ENCODE measurements around the gene MACROH2A1. TPM values are rescaled to one million over a fixed set of nuclear protein-coding genes. Genes with fewer than 3 reads are reported as not detected.

Gene MACROH2A1
- total and polyA plus RNA-seq, 2 donors from 2014 or later, result 99.4 to 144 TPM

DNA sequence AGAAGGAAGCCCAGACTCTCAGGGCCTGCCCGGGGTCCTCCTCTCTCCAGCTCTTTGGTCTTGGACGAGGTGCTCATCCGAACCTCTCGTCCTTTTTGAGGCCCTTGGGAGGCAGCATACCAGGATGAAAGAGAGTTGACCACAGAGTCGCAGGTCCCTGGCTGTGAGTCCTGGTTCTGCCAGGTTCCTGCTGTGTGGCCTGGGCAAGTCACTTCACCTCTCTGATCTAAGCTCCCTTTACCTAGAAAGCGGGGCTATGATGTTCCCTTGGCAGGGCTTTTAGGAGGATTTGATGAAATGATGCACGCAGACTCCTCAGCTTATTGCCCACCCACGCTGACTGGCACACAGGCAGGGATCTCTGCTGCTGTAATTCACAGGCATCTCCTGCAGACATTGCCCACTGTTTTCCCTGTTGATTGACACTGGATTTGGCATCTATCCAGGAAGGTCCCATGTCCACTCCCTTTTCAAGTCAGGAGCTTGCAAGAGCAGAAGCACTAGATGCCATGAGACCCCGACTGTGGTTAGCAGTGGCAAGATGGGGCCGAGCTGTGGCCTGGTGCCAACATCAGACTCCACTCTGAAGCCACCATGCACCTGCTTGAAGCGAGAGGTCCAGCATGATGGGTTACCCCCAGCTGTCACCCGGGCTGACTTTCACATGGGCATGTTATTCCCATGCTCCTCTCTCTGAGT, 71.5 kb downstream of the MACROH2A1 start:
- Histone ChIP-seq H3K27me3 (ENCODE audit: control insufficient read depth, insufficient read depth, low read length) (peaks cover 2% of the 10 kb centered on the region), H3K36me3 (ENCODE audit: control insufficient read depth in 2 of 3, insufficient read depth in 3 of 3, low read length in 3 of 3) (no peaks in the 10 kb centered on the region), H3K9me3 (ENCODE audit: control insufficient read depth in 2 of 3, insufficient read depth in 1 of 3, low read length in 3 of 3) (no peaks in the 10 kb centered on the region), H3K27ac (ENCODE audit: low read depth in 2 of 2, low read length in 2 of 2) (no peak overlapping the region), H3K9ac (ENCODE audit: low read length in 3 of 3) (no peak overlapping the region), H3K4me3 (ENCODE audit: low read length in 3 of 3) (no peak overlapping the region), H3K4me1 (ENCODE audit: control insufficient read depth in 2 of 3, insufficient read depth in 2 of 3, low read depth in 1 of 3, low read length in 3 of 3) (peaks cover 0 to 4% (median 0%) of the 10 kb centered on the region in 3 donors)
- TF ChIP-seq, protein P1, sequence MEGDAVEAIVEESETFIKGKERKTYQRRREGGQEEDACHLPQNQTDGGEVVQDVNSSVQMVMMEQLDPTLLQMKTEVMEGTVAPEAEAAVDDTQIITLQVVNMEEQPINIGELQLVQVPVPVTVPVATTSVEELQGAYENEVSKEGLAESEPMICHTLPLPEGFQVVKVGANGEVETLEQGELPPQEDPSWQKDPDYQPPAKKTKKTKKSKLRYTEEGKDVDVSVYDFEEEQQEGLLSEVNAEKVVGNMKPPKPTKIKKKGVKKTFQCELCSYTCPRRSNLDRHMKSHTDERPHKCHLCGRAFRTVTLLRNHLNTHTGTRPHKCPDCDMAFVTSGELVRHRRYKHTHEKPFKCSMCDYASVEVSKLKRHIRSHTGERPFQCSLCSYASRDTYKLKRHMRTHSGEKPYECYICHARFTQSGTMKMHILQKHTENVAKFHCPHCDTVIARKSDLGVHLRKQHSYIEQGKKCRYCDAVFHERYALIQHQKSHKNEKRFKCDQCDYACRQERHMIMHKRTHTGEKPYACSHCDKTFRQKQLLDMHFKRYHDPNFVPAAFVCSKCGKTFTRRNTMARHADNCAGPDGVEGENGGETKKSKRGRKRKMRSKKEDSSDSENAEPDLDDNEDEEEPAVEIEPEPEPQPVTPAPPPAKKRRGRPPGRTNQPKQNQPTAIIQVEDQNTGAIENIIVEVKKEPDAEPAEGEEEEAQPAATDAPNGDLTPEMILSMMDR (IDR thresholded peaks at IDR 0.05; ENCODE audit: borderline replicate concordance, extremely low read depth, insufficient read depth), result no peak
- no peak for DNase-seq
- intact Hi-C loops (cut with DNase I), result no loop called here
- FAIRE-seq, result no peak

DNA sequence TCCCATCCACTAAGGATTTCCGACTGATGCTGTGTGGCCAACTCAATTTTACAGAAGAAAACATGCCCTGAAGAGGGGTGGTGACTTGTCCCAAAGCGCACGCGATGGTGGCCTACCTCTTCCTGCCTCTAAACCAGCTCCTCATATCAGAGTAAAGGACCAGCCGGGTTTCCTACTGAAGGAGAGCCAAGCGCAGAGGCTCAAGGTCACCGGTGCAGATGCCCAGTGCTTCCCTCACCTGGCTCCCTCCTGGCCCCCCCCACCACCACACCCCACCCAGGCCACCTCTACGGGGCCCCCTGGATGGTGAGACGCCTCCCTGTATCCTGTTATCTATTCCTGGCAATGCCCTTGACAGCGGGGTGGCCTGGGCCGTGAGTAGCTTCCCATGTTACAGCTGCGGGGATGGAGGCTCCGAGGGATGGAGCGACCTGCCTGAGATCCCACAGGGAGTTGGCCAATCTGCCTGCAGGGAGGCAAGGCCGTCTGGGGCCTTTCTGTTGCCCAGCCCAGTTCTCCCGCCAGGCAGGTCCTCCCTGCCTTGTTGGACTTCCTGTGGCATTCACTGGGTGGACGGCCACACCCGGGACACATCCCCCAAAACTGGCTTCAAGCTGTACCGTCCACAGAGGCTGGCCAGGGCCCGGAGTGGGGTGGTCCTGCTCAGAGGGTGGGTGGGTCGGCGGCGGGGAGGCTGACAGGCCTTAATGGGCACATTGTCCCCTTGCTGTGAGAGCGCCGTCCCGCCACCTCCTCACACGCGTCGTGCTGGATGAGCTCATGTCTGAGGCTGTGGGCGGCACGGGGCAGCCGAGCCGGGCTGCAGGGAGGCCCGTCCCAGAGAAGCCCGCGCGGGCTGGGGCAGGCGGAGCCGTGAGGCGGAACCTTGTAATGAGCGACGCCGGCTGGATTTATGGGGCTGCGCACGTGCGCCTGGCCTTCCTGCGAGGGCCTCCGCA, 72.5 kb downstream of the MACROH2A1 start:
- H3K36me3 ChIP-seq (ENCODE audit: control insufficient read depth in 2 of 3, insufficient read depth in 3 of 3, low read length in 3 of 3), result no peaks in the 10 kb centered on the region
- intact Hi-C loops (cut with DNase I), result no loop called here
- no peak overlapping the region for H3K27ac ChIP-seq (ENCODE audit: low read depth in 2 of 2, low read length in 2 of 2)
- no peaks in the 10 kb centered on the region for H3K9me3 ChIP-seq (ENCODE audit: control insufficient read depth in 2 of 3, insufficient read depth in 1 of 3, low read length in 3 of 3)
- H3K9ac ChIP-seq (ENCODE audit: low read length in 3 of 3), result no peak overlapping the region
- TF ChIP-seq, protein P1 (IDR thresholded peaks at IDR 0.05; ENCODE audit: borderline replicate concordance, extremely low read depth, insufficient read depth), result no peak
- H3K4me3 ChIP-seq (ENCODE audit: low read length in 3 of 3), result no peak overlapping the region
- FAIRE-seq (no peak), DNase-seq (peak in 4 of 5 donors; percentile 88 to 92 (median 89))
- H3K27me3 ChIP-seq (ENCODE audit: control insufficient read depth, insufficient read depth, low read length), result peaks cover 2% of the 10 kb centered on the region
- H3K4me1 ChIP-seq (ENCODE audit: control insufficient read depth in 2 of 3, insufficient read depth in 2 of 3, low read depth in 1 of 3, low read length in 3 of 3), result no peaks in the 10 kb centered on the region

DNA sequence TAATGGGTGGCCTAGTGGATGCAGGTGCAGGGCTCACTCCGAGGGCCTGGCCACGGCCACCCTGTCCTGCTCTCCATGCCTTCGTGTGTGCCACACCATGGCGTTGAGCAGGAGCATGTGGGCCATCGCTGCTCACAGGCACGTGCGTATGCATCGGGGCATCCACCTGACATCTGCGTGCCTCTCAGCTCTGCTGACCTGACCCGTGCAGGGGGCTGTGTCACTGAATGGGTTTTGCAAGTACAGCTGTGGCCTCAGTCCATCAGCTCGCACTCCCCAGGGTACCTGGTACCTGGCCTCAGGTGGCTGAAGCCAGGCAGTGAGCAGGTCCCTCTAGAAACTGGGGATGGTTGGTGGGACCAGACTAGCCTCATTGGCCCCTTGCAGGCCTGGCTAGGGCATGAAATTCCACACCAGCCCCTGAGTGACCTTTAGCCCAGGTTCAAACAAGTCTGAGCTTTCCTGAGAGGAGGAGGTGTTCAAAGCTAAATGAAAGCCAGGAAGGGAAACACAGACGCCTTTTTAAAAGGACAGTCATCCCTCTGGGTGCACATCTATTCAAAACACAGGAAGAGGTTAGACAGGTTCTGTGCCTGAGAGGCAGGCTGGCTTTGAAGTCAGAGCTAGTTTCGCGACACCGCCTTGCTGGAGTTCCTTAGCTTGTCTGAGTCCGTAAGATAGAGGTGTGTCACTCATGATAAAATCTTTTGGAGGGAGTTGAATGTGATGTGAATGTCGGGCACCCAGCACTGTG, 74.0 kb downstream of the MACROH2A1 start:
- no peak overlapping the region for H3K9ac ChIP-seq (ENCODE audit: low read length in 3 of 3)
- no peak for DNase-seq
- no peak overlapping the region for H3K4me3 ChIP-seq (ENCODE audit: low read length in 3 of 3)
- H3K9me3 ChIP-seq (ENCODE audit: control insufficient read depth in 2 of 3, insufficient read depth in 1 of 3, low read length in 3 of 3), result no peaks in the 10 kb centered on the region
- intact Hi-C loops (cut with DNase I), result no loop called here
- H3K27ac ChIP-seq (ENCODE audit: low read depth in 2 of 2, low read length in 2 of 2), result no peak overlapping the region
- peaks cover 2% of the 10 kb centered on the region for H3K27me3 ChIP-seq (ENCODE audit: control insufficient read depth, insufficient read depth, low read length)
- TF ChIP-seq, protein P1 (IDR thresholded peaks at IDR 0.05; ENCODE audit: borderline replicate concordance, extremely low read depth, insufficient read depth), result no peak
- no peaks in the 10 kb centered on the region for H3K36me3 ChIP-seq (ENCODE audit: control insufficient read depth in 2 of 3, insufficient read depth in 3 of 3, low read length in 3 of 3)
- FAIRE-seq, result no peak
- no peaks in the 10 kb centered on the region for H3K4me1 ChIP-seq (ENCODE audit: control insufficient read depth in 2 of 3, insufficient read depth in 2 of 3, low read depth in 1 of 3, low read length in 3 of 3)
